Astrocyte (in vitro differentiated cells and primary cell): ENCODE data around the gene TMIGD3. TPM values are rescaled to one million over a fixed set of nuclear protein-coding genes. Genes with fewer than 3 reads are reported as not detected.

Source experiments
- DNase-seq: peaks from one replicate; pipeline ENCODE4 v3.0.0-alpha.2; 2010; ENCODE audit warnings: low read depth
- FAIRE-seq: peaks from 2 replicates; lab custom pipeline; 2011; peaks lifted over from hg19 to GRCh38; lab: Jason Lieb, UNC
- H2AFZ ChIP-seq: 2 replicates; pipeline ENCODE4 v1.6.0; 2012; ENCODE audit warnings: low read depth, low read length, inconsistent platforms
- H3K27ac ChIP-seq: 2 replicates; pipeline ENCODE4 v1.5.1; 2011; ENCODE audit warnings: low read depth, low read length, inconsistent platforms
- H3K27me3 ChIP-seq: 2 replicates; pipeline ENCODE4 v1.6.0; 2011; ENCODE audit warnings: low read length, inconsistent platforms; ENCODE audit not compliant: insufficient read depth
- H3K36me3 ChIP-seq: 2 replicates; pipeline ENCODE4 v1.5.1; 2011; ENCODE audit warnings: low read length, inconsistent platforms; ENCODE audit not compliant: insufficient read depth
- H3K4me1 ChIP-seq: 2 replicates; pipeline ENCODE4 v1.5.1; 2011; ENCODE audit warnings: low read length, inconsistent platforms; ENCODE audit not compliant: insufficient read depth
- H3K4me2 ChIP-seq: 2 replicates; pipeline ENCODE4 v1.6.0; 2012; ENCODE audit warnings: low read length, inconsistent platforms
- H3K4me3 ChIP-seq: 2 replicates; pipeline ENCODE4 v1.5.1; 2011; ENCODE audit warnings: low read depth, mild to moderate bottlenecking, low read length, inconsistent platforms; ENCODE audit not compliant: insufficient read depth
- H3K79me2 ChIP-seq: 2 replicates; pipeline ENCODE4 v1.6.0; 2012; ENCODE audit warnings: mild to moderate bottlenecking, low read length, inconsistent platforms; ENCODE audit not compliant: insufficient read depth
- H3K9ac ChIP-seq: 2 replicates; pipeline ENCODE4 v1.6.0; 2012; ENCODE audit warnings: mild to moderate bottlenecking, low read length, inconsistent platforms
- H3K9me3 ChIP-seq: 2 replicates; pipeline ENCODE4 v1.5.1; 2012; ENCODE audit warnings: low read depth, mild to moderate bottlenecking, low read length, inconsistent platforms; ENCODE audit not compliant: insufficient read depth
- H4K20me1 ChIP-seq: 2 replicates; pipeline ENCODE4 v1.6.0; 2012; ENCODE audit warnings: low read length, inconsistent platforms; ENCODE audit not compliant: insufficient read depth
- H3K27ac Mint-ChIP-seq: one replicate; pipeline ENCODE4 v1.8.0; 2021; ENCODE audit warnings: mild to moderate bottlenecking, mixed read lengths; ENCODE audit not compliant: unreplicated experiment
- H3K27me3 Mint-ChIP-seq: one replicate; pipeline ENCODE4 v1.8.0; 2021; ENCODE audit warnings: low read depth, mixed read lengths; ENCODE audit not compliant: unreplicated experiment
- H3K36me3 Mint-ChIP-seq: one replicate; pipeline ENCODE4 v1.8.0; 2021; ENCODE audit warnings: low read depth, mixed read lengths; ENCODE audit not compliant: unreplicated experiment
- H3K4me1 Mint-ChIP-seq: one replicate; pipeline ENCODE4 v1.8.0; 2021; ENCODE audit warnings: low read depth, mixed read lengths; ENCODE audit not compliant: unreplicated experiment
- H3K4me3 Mint-ChIP-seq: one replicate; pipeline ENCODE4 v1.8.0; 2021; ENCODE audit warnings: mild to moderate bottlenecking, moderate library complexity, mixed read lengths; ENCODE audit not compliant: unreplicated experiment
- H3K9me3 Mint-ChIP-seq: one replicate; pipeline ENCODE4 v1.8.0; 2021; ENCODE audit warnings: mild to moderate bottlenecking, mixed read lengths; ENCODE audit not compliant: unreplicated experiment
- EZH2 ChIP-seq: IDR thresholded peaks from 2 replicates; pipeline ENCODE4 v1.6.1; 2012; ENCODE audit warnings: mild to moderate bottlenecking, low read length, inconsistent platforms; ENCODE audit not compliant: insufficient read depth
- total RNA-seq: library from RNA; stranded (reverse); gene quantifications from 2 replicates; pipeline ENCODE4 v1.2.1, GENCODE V29; 2021
- TF ChIP-seq, protein P1 (sequence below): IDR thresholded peaks from 2 replicates; pipeline ENCODE4 v1.5.1; 2011; ENCODE audit warnings: low read depth, mild to moderate bottlenecking, inconsistent platforms, low read length, moderate library complexity; ENCODE audit not compliant: insufficient read depth

The TMIGD3 gene
- total RNA-seq, 1 donor from 2014 or later: not detected

DNA sequence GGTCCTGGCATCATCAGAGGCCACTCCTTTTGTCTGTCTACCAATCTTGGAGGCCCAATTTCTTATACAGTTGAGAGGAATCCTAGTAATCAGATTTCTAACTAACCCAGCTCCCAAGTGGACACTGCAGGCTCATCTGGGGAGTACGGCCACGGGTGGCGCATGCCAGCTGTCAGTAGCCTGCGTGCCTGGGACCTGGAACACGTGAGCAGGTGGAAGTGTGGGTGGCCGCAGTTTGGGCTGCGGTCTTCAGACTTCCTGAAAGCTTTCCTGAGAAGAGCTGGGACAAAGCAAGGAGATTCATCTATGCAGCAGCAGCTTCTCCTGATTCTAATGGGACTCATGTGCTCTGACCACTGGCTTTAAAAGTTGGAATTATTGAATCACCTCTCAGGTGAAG lies 12.4 kb downstream of the TMIGD3 start:
- no peak overlapping the region for H3K27ac ChIP-seq
- no peaks in the 10 kb centered on the region for H3K9me3 ChIP-seq
- no peak overlapping the region for H3K4me2 ChIP-seq
- H3K36me3 ChIP-seq: no peaks in the 10 kb centered on the region
- Mint-ChIP-seq H3K4me3 (no peak overlapping the region), H3K27ac (no peak overlapping the region), H3K9me3 (no peaks in the 10 kb centered on the region), H3K4me1 (peaks cover 3% of the 10 kb centered on the region), H3K36me3 (no peaks in the 10 kb centered on the region), H3K27me3 (peaks cover 28% of the 10 kb centered on the region)
- no peaks in the 10 kb centered on the region for H4K20me1 ChIP-seq
- H3K4me1 ChIP-seq: no peaks in the 10 kb centered on the region
- FAIRE-seq (no peak), DNase-seq (no peak)
- H3K27me3 ChIP-seq: no peaks in the 10 kb centered on the region
- no peak overlapping the region for H3K4me3 ChIP-seq
- no peak overlapping the region for H2AFZ ChIP-seq
- no peaks in the 10 kb centered on the region for H3K79me2 ChIP-seq
- TF ChIP-seq, protein P1, sequence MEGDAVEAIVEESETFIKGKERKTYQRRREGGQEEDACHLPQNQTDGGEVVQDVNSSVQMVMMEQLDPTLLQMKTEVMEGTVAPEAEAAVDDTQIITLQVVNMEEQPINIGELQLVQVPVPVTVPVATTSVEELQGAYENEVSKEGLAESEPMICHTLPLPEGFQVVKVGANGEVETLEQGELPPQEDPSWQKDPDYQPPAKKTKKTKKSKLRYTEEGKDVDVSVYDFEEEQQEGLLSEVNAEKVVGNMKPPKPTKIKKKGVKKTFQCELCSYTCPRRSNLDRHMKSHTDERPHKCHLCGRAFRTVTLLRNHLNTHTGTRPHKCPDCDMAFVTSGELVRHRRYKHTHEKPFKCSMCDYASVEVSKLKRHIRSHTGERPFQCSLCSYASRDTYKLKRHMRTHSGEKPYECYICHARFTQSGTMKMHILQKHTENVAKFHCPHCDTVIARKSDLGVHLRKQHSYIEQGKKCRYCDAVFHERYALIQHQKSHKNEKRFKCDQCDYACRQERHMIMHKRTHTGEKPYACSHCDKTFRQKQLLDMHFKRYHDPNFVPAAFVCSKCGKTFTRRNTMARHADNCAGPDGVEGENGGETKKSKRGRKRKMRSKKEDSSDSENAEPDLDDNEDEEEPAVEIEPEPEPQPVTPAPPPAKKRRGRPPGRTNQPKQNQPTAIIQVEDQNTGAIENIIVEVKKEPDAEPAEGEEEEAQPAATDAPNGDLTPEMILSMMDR: no peak
- no peak for TF ChIP-seq EZH2
- H3K9ac ChIP-seq: no peak overlapping the region

DNA sequence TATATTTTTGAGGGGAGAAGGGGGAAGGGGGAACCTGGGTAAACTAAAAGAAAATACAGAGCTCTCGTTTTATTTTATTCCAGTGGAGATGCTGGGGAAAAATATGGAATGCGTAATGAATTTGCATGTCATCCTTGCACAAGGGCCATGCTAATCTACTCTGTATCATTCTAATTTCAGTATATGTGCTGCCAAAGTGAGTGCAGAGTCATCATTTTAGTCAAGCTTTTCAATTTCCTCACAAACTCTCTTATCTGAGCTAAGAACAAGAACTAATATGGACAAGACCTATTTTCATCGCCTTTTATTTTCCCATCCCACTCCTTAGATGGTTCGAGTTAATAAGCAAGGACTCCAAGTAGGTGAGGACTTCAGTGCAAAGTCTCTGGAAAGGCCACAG lies 13.2 kb downstream of the TMIGD3 start:
- H3K79me2 ChIP-seq: no peaks in the 10 kb centered on the region
- H3K9me3 Mint-ChIP-seq: no peaks in the 10 kb centered on the region
- H3K4me3 Mint-ChIP-seq: no peak overlapping the region
- no peak overlapping the region for H3K4me2 ChIP-seq
- no peaks in the 10 kb centered on the region for H3K4me1 ChIP-seq
- H3K4me3 ChIP-seq: no peak overlapping the region
- peaks cover 3% of the 10 kb centered on the region for H3K4me1 Mint-ChIP-seq
- H2AFZ ChIP-seq: no peak overlapping the region
- H3K9me3 ChIP-seq: no peaks in the 10 kb centered on the region
- DNase-seq (no peak), FAIRE-seq (no peak)
- no peak overlapping the region for H3K27ac ChIP-seq
- H3K27ac Mint-ChIP-seq: no peak overlapping the region
- H3K27me3 ChIP-seq: no peaks in the 10 kb centered on the region
- no peak for TF ChIP-seq EZH2
- TF ChIP-seq, protein P1: no peak
- H3K36me3 Mint-ChIP-seq: no peaks in the 10 kb centered on the region
- no peaks in the 10 kb centered on the region for H3K36me3 ChIP-seq
- no peak overlapping the region for H3K9ac ChIP-seq
- H3K27me3 Mint-ChIP-seq: peaks cover 28% of the 10 kb centered on the region
- no peaks in the 10 kb centered on the region for H4K20me1 ChIP-seq

DNA sequence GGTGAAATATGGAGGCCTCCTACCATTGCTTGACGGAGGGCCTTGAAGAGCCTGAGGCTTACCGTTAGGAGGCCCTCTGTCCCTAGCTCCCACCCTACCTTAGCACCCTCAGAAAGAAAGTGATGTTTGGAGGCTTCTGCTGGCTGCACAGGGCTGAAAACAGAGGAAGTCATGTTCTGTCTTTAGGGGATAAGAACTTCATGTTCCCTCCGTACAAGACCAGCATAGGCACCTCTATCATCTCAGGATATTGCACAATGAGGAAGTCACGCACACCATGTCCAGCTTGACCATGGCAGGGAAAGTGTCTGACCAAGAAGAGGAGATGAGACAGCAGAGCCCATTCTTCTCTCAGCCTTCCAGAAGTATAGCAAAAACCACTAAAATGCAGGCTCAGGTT lies 13.8 kb downstream of the TMIGD3 start:
- Histone ChIP-seq H3K79me2 (no peaks in the 10 kb centered on the region), H3K36me3 (no peaks in the 10 kb centered on the region), H3K9me3 (no peaks in the 10 kb centered on the region), H3K4me1 (no peaks in the 10 kb centered on the region), H3K4me3 (no peak overlapping the region), H3K9ac (no peak overlapping the region), H3K27ac (no peak overlapping the region), H3K27me3 (no peaks in the 10 kb centered on the region), H3K4me2 (no peak overlapping the region), H4K20me1 (no peaks in the 10 kb centered on the region), H2AFZ (no peak overlapping the region)
- Mint-ChIP-seq H3K4me1 (peaks cover 6% of the 10 kb centered on the region), H3K4me3 (no peak overlapping the region), H3K27ac (no peak overlapping the region), H3K27me3 (peaks cover 28% of the 10 kb centered on the region), H3K9me3 (no peaks in the 10 kb centered on the region), H3K36me3 (no peaks in the 10 kb centered on the region)
- TF ChIP-seq EZH2: no peak
- TF ChIP-seq, protein P1: no peak
- DNase-seq (no peak), FAIRE-seq (no peak)
